Measurements from ENCODE around the gene TMEM97. TPM values are rescaled to one million over a fixed set of nuclear protein-coding genes. Genes with fewer than 3 reads are reported as not detected.

The TMEM97 gene
- total RNA-seq, 2 experiments from 2014 or later: 26.2 to 39.7 TPM

Small RNA genes lying within 50 kb of the gene (microRNA-seq; reads per million reads assigned to microRNA genes)
- gene MIR4723: 3.0 reads per million

Other genes starting within 250 kb of the TMEM97 start
- gene IFT20, start 16.3 kb downstream of the TMEM97 start, total RNA-seq: 10 to 100 TPM; 20.2 to 22.8 TPM
- 10 to 100 TPM; 19.5 to 22.2 TPM for gene TNFAIP1, start 16.6 kb downstream of the TMEM97 start, total RNA-seq
- gene POLDIP2, start 38.3 kb downstream of the TMEM97 start, total RNA-seq: 10 to 100 TPM; 68.6 to 83.5 TPM
- gene SEBOX, start 46.0 kb downstream of the TMEM97 start, total RNA-seq: not detected
- under 1 TPM; 0.18 to 0.26 TPM for gene VTN, start 51.1 kb downstream of the TMEM97 start, total RNA-seq
- gene SARM1, start 52.5 kb downstream of the TMEM97 start, total RNA-seq: 10 to 100 TPM; 20.2 to 24.8 TPM
- 1 to 10 TPM; 3.0 to 5.3 TPM for gene SLC46A1, start 87.0 kb downstream of the TMEM97 start, total RNA-seq
- gene SLC13A2, start 154.4 kb downstream of the TMEM97 start, total RNA-seq: not detected
- gene FOXN1, start 187.1 kb downstream of the TMEM97 start, total RNA-seq: not detected
- gene UNC119, start 233.4 kb downstream of the TMEM97 start, total RNA-seq: 10 to 100 TPM; 41.2 to 59.0 TPM